DMS79 (cell line): ENCODE measurements around the gene CACNA2D1.

Source experiments
- DNase-seq: peaks from one replicate; lab custom pipeline; 2025; lab: John Stamatoyannopoulos, UW

CACNA2D1 gene

DNA sequence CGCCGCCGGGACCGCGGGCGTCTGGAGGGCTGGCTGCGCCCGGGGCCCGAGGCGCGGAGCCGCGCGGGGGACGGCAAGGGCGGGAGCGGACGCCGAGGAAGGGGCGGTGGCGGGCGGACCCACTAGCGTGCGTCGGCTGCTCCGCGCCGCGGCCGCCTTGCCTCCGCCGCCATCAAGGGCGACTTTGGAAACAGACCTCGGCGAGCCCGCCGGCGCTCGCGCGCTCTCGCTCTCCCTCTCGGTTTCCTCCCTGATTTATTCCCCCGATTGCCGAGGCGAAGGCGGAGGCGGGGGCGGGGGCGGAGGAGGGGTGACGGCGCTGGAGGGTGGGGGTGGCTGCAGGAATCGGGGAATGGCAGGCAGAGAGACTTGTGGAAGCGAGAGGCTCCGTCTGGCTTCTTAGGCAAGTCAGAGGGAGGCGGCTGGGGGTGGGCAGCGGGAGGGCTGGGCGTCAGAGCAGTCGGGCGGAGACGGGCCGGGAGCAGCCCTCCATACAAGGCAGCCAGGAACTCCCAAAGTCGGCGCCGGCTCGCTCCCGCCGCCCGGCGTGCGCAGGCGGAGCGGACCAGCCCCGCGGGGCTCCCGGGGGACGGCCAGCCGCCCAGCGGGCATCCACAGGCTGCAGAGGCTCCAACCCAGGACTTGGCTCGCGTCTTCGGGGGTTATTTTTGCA lies at the start of gene CACNA2D1:
Gene CACNA2D1 (minus strand): TSS at position 231 of the 673 bp plus-strand sequence.
- peak; percentile 67 for DNase-seq

DNA sequence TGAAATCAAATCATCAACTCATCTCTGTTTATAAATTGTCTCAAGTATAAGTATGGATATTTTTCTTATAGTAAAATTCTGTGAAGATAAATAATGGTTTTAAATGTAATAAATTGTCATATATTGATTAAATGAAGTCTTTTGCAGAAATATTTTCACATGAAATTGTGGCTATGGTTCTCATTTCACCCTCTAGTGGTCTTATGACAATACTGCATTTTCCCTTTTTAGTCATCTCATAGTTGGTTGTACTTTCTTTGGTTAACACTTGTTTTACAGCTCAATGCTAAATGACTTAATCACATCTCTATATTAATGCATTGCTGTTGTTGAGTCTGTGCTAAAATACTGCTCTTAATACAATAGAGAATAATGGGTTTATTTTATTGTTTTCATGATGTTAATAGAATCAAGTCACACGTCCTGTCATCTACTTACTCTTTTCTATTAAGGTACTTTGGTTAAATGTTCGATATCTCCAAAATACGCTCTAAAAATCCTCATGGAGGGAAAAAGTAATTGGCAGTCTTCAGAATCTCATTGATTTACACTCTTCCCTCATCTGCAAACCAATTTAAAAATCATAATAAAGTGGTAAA lies 38.0 kb upstream of the CACNA2D1 start:
- DNase-seq, result no peak

DNA sequence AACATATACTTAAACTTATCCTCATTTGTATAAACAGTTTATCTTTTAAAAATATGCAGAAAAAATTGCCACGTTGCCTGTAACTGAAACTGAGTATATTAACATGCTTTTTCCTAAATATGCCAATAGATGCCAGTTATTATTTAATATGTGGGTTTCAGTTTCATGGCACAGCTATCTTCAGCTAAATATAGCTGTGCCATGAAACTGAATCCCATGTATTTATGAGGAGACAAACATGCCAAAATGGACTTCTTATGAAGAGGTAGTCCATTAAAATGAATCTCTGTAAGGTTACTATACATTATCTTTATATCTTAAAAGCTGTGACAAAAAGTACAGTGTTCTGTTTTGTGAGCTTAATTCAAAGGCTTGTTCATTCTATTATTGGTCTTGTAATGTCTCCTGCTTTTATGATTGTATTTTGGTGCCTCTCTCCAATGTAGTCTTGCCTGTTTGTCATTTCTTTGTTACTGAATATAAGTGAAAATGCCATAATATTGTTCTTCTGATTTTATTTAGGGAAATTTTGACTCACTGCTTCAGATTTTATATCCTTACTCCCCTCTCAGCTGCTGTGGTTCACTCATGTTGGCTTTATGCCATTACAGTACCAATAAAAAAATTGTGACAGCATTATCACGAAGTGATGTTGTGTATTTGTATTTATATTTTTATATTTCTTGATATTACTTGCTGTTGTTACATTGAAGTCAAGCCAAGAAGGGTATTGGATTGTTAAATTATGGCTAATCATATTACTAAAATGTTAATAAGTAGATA lies 34.3 kb upstream of the CACNA2D1 start:
- no peak for DNase-seq

- no peak for DNase-seq
These were observed 29.4 kb upstream of the CACNA2D1 start for GRCh38 chr7:82472966-82473365.

- no peak for DNase-seq
These were observed 27.9 kb upstream of the CACNA2D1 start for GRCh38 chr7:82471351-82472020.

DNA sequence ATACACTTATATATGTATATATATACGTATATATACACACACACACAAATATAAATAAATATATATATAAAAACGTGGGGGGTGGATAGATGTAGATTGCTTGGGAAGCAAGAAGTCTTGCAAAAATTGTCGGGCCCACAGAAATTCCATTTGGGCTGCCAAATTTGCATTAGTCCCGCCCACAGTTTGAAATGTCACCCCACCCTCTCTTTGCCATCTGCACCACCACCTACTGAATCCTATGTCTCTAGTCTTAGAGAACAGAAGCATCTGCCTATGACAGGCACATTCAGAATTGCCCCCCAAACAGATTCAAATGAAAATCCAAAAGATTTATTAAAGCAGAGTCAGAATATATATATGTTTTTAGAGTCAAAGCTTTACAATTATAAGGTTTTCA lies 25.6 kb upstream of the CACNA2D1 start:
- DNase-seq, result no peak

DNA sequence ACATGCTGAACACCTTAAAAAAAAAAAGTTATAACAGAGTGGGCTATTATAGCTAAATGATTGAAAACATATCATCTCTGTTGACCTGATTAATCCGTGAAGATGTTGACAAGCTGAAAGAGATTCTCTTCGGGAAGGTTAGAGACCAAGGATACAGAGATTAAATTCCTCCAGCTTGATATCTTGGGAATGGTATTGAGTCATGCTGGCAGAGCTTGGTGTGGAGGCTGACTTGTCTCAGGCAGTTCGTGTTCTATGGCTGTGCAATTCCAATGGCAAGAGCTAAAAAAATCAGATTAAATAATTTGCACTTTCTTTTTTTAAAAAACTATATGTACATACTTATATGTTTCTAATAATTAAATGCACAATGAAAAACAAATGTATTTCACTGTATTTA lies 24.9 kb upstream of the CACNA2D1 start:
- no peak for DNase-seq

GRCh38 chr7:82467020-82467419 lies 23.4 kb upstream of the CACNA2D1 start:
- no peak for DNase-seq

DNA sequence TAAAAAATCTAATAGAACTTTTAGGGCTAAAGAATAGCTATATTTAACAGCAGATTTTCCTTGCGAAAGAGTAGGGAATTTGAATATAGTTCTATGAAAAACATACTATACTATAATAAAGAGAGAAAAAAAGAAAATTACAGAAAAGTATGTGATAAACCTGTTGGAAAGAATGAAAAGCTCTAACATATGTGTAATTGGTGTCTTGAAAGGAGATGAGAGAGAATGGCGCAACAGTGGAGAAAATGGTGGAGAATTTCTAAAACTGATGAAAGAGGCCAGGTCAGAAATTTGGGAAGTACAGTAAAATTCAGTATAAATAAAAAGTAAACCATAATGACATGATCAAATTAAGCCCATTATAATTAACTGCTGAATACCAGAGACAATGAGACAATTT lies 20.8 kb upstream of the CACNA2D1 start:
- DNase-seq, result no peak

GRCh38 chr7:82455295-82455694 lies 11.7 kb upstream of the CACNA2D1 start:
- DNase-seq, result no peak

GRCh38 chr7:82450759-82451158 lies 7.2 kb upstream of the CACNA2D1 start:
- no peak for DNase-seq

- no peak for DNase-seq
These were observed 6.3 kb upstream of the CACNA2D1 start for GRCh38 chr7:82449910-82450309.

DNA sequence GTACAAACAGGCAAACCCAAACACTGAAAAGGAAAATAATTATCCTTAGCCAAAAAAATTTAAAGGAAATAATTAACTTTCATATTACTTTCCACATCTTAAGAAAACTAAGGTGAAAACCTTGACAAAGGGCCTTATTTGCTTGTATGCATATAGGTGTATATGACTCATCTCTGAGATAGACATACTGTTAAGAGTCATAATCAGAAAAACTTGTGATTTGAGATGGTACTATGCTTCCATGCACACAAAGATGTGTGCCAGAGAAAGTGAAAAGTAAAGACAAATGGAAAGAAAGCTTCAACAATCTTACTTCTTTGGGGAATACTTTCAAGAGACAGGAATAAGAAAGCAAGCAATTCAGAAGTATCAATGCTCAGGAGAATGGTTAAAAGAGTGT lies 3.3 kb upstream of the CACNA2D1 start:
- no peak for DNase-seq

DNA sequence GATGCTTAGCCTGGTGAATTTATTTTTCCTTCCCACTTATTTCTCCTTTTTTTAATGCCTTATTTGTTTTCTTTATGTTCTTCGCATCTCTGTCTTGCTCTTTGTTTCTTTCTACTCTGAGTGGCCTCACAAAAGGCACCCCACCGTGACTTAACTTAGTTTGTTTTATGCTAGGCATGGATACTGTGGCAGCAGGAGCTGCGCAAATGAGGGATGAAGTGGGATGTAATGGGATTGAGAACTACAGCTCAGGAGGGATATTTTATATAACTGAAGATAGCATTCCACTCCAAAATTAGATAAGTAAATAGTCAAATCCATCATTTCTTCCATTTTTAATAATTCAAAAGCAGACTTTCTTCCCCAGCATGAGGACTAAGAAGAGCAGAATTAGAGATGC lies 1.7 kb upstream of the CACNA2D1 start:
- peak; percentile 26 for DNase-seq

DNA sequence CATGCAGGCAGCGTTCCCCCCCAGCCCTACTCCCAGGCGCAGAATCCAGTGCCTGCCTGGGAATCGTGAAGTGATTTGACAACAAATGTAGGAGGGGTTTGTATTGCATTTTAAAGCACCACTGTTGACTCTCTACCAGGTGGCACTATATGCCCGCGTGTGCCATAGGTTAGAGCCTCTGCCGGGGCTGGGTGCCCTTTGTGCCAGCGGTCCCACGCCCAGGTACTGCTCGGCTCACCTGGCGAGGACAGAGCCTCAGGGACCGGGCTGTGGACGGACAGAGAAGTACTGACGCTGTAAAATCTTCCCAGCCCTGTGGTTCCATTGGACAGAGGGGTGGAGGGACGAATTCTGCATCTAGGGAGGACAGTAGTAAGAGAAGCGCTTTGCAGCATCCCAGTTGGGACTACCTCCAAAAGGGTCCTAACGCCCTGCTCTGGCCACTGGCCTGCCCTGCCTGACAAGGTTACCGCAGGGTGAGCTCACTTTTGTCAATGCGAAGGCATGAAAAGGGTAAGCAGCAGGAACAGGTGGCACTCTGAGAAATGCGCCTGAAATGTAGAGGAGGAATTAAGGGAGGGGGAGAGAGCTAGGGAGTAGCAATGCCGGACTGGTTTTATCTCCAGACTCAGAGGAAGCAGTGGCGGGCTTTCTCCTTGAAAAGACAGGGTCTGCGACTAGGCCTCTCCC lies 788 bp upstream of the CACNA2D1 start:
- DNase-seq, result peak; percentile 81

DNA sequence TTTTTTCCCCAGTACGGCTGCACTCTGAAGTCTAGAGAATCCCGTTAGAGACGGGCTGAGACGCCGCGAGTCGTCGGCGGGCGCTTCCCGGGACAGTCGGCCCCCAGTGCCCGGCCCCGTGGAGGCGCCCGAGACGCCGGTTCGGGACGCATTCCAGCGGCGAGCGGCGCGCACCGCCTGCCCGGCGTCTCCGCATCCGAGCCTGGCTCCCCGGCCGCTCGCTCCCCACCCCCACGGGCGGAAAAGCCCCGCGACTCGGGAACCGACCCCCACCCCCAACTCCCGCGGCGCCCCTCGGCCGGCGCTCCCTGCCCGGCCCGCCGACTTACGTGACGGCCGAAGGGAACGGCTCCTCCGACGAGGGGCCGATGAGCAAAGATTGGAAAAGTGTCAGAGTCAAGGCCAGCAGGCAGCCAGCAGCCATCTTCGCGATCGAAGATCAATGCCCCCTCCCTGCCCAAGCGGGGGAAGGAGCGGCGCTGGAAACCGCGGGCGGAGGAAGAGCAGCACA lies 486 bp downstream of the CACNA2D1 start:
- no peak for DNase-seq

- peak; percentile 22 for DNase-seq
These were observed 1.0 kb downstream of the CACNA2D1 start for GRCh38 chr7:82442492-82443035.

GRCh38 chr7:82441669-82442478 lies 1.7 kb downstream of the CACNA2D1 start:
- DNase-seq, result peak; percentile 36

DNA sequence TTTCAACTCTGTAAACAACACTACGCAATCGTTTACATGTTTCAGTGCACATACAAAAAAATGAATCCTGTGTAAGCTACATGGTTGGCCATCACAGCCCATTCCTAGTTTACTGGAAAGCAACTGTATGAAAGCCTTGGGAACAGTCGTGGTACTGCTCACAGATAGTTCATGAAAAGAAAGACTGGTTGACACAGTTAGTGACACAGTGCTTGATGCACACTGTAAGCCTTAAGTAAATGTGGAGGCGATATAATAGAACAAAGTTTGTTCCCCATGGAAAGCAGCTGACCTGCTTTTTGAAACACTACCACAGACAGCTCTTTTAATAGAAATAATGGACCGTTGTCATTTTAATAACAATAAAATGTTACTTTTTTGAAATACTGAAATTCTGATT lies 5.1 kb downstream of the CACNA2D1 start:
- DNase-seq, result no peak

- DNase-seq, result no peak
These were observed 7.8 kb downstream of the CACNA2D1 start for GRCh38 chr7:82435769-82436168.
